Memory B cell (primary cell): Measurements from ENCODE around the gene GTF3C5.
"Not testable (repeated sequence)": the region's sequence is repeated elsewhere in the genome, so short reads cannot be mapped to it uniquely, and the experiment has no call there.

ENCODE experiments used
- ATAC-seq: fragments of 150-1000 bp; cut with Tn5 transposase; 2 replicates; pipeline ENCODE4 v1.10.0; 2021; ENCODE audit warnings: low read depth, mild to moderate bottlenecking, moderate library complexity
- DNase-seq, 2 donors: peaks; one replicate each; pipeline ENCODE4 v3.0.0; 2022; ENCODE audit warnings: low spot score in 2 of 2
- H3K27ac Mint-ChIP-seq: one replicate; pipeline ENCODE4 v1.8.0; 2022; ENCODE audit warnings: mild to moderate bottlenecking, moderate library complexity, mixed read lengths
- H3K27me3 Mint-ChIP-seq: one replicate; pipeline ENCODE4 v1.8.0; 2022; ENCODE audit warnings: mixed read lengths
- H3K36me3 Mint-ChIP-seq: one replicate; pipeline ENCODE4 v1.8.0; 2022; ENCODE audit warnings: mild to moderate bottlenecking, mixed read lengths
- H3K4me1 Mint-ChIP-seq: one replicate; pipeline ENCODE4 v1.8.0; 2022; ENCODE audit warnings: mixed read lengths
- H3K4me3 Mint-ChIP-seq: one replicate; pipeline ENCODE4 v1.8.0; 2022; ENCODE audit warnings: mild to moderate bottlenecking, moderate library complexity, mixed read lengths
- H3K9me3 Mint-ChIP-seq: one replicate; pipeline ENCODE4 v1.8.0; 2022; ENCODE audit warnings: mixed read lengths

The GTF3C5 gene

GRCh38 chr9:133058550-133059320 lies 27.9 kb downstream of the GTF3C5 start:
- Mint-ChIP-seq H3K27ac (no peak overlapping the region), H3K36me3 (peaks cover 18% of the 10 kb centered on the region), H3K4me1 (peaks cover 8% of the 10 kb centered on the region), H3K9me3 (no peaks in the 10 kb centered on the region), H3K4me3 (no peak overlapping the region), H3K27me3 (no peaks in the 10 kb centered on the region)
- ATAC-seq (no peak), DNase-seq (no peak)

- H3K4me1 Mint-ChIP-seq: peaks cover 8% of the 10 kb centered on the region
- no peak overlapping the region for H3K4me3 Mint-ChIP-seq
- no peak overlapping the region for H3K27ac Mint-ChIP-seq
- ATAC-seq (no peak), DNase-seq (no peak)
- H3K36me3 Mint-ChIP-seq: peaks cover 12% of the 10 kb centered on the region
- no peaks in the 10 kb centered on the region for H3K9me3 Mint-ChIP-seq
- H3K27me3 Mint-ChIP-seq: no peaks in the 10 kb centered on the region
Observed at GRCh38 chr9:133059623-133060022, 28.8 kb downstream of the GTF3C5 start.

- no peak for ATAC-seq
- no peak overlapping the region for H3K27ac Mint-ChIP-seq
- H3K4me3 Mint-ChIP-seq: no peak overlapping the region
- no peaks in the 10 kb centered on the region for H3K9me3 Mint-ChIP-seq
- H3K27me3 Mint-ChIP-seq: no peaks in the 10 kb centered on the region
- DNase-seq: no peak
- H3K4me1 Mint-ChIP-seq: peaks cover 8% of the 10 kb centered on the region
- peaks cover 12% of the 10 kb centered on the region for H3K36me3 Mint-ChIP-seq
Observed at GRCh38 chr9:133060417-133060841, 29.6 kb downstream of the GTF3C5 start.

GRCh38 chr9:133061019-133061763 lies 30.4 kb downstream of the GTF3C5 start:
- H3K4me1 Mint-ChIP-seq, H3K27me3 Mint-ChIP-seq, H3K4me3 Mint-ChIP-seq, H3K9me3 Mint-ChIP-seq, H3K27ac Mint-ChIP-seq, ATAC-seq, H3K36me3 Mint-ChIP-seq, DNase-seq: not testable (repeated sequence)

- not testable (repeated sequence) for H3K27ac Mint-ChIP-seq, ATAC-seq, H3K4me3 Mint-ChIP-seq, H3K36me3 Mint-ChIP-seq, H3K27me3 Mint-ChIP-seq, DNase-seq, H3K9me3 Mint-ChIP-seq, H3K4me1 Mint-ChIP-seq
Observed at GRCh38 chr9:133061764-133062145, 31.0 kb downstream of the GTF3C5 start, which contains the start of gene CEL. TSS of gene CEL (plus strand) at chr9:133061981. CDS start at chr9:133062003, 22 bp downstream.

GRCh38 chr9:133062569-133062968 lies 31.8 kb downstream of the GTF3C5 start:
- not testable (repeated sequence) for H3K4me3 Mint-ChIP-seq, DNase-seq, H3K4me1 Mint-ChIP-seq, H3K27me3 Mint-ChIP-seq, ATAC-seq, H3K9me3 Mint-ChIP-seq, H3K36me3 Mint-ChIP-seq, H3K27ac Mint-ChIP-seq

GRCh38 chr9:133063159-133063499 lies 32.3 kb downstream of the GTF3C5 start:
- no peaks in the 10 kb centered on the region for H3K9me3 Mint-ChIP-seq
- H3K27ac Mint-ChIP-seq: no peak overlapping the region
- H3K4me3 Mint-ChIP-seq: no peak overlapping the region
- peaks cover 8% of the 10 kb centered on the region for H3K4me1 Mint-ChIP-seq
- H3K27me3 Mint-ChIP-seq: no peaks in the 10 kb centered on the region
- H3K36me3 Mint-ChIP-seq: peaks cover 2% of the 10 kb centered on the region
- no peak for ATAC-seq
- DNase-seq: no peak

- H3K27me3 Mint-ChIP-seq: no peaks in the 10 kb centered on the region
- no peak overlapping the region for H3K4me3 Mint-ChIP-seq
- DNase-seq: no peak
- no peaks in the 10 kb centered on the region for H3K9me3 Mint-ChIP-seq
- H3K27ac Mint-ChIP-seq: no peak overlapping the region
- no peak for ATAC-seq
- peaks cover 8% of the 10 kb centered on the region for H3K4me1 Mint-ChIP-seq
- H3K36me3 Mint-ChIP-seq: peaks cover 2% of the 10 kb centered on the region
Observed at GRCh38 chr9:133063500-133064231, 32.9 kb downstream of the GTF3C5 start.

GRCh38 chr9:133064241-133065069 lies 33.7 kb downstream of the GTF3C5 start:
- Mint-ChIP-seq H3K9me3 (no peaks in the 10 kb centered on the region), H3K4me1 (peaks cover 8% of the 10 kb centered on the region), H3K27ac (no peak overlapping the region), H3K36me3 (no peaks in the 10 kb centered on the region), H3K4me3 (no peak overlapping the region), H3K27me3 (no peaks in the 10 kb centered on the region)
- ATAC-seq (no peak), DNase-seq (no peak)

GRCh38 chr9:133065070-133065388 lies 34.2 kb downstream of the GTF3C5 start:
- ATAC-seq (no peak), DNase-seq (no peak)
- Mint-ChIP-seq H3K27me3 (no peaks in the 10 kb centered on the region), H3K27ac (no peak overlapping the region), H3K36me3 (no peaks in the 10 kb centered on the region), H3K9me3 (no peaks in the 10 kb centered on the region), H3K4me3 (no peak overlapping the region), H3K4me1 (peaks cover 3% of the 10 kb centered on the region)

- Mint-ChIP-seq H3K36me3 (no peaks in the 10 kb centered on the region), H3K27ac (no peak overlapping the region), H3K4me1 (no peaks in the 10 kb centered on the region), H3K9me3 (no peaks in the 10 kb centered on the region), H3K4me3 (no peak overlapping the region), H3K27me3 (no peaks in the 10 kb centered on the region)
- no peak for ATAC-seq
- DNase-seq: no peak
Observed at GRCh38 chr9:133066181-133066983, 35.6 kb downstream of the GTF3C5 start.

- Mint-ChIP-seq H3K4me3 (no peak overlapping the region), H3K36me3 (no peaks in the 10 kb centered on the region)
- DNase-seq: no peak
Observed at GRCh38 chr9:133067006-133067405, 36.2 kb downstream of the GTF3C5 start.

GRCh38 chr9:133067813-133068212 lies 37.0 kb downstream of the GTF3C5 start:
- Mint-ChIP-seq H3K9me3 (no peaks in the 10 kb centered on the region), H3K27me3 (no peaks in the 10 kb centered on the region), H3K36me3 (no peaks in the 10 kb centered on the region), H3K27ac (no peak overlapping the region), H3K4me3 (no peak overlapping the region), H3K4me1 (no peaks in the 10 kb centered on the region)
- no peak for DNase-seq
- no peak for ATAC-seq

More at GRCh38 chr9:133067006-133067405, 36.2 kb downstream of the GTF3C5 start:
- ATAC-seq: no peak
- Mint-ChIP-seq H3K9me3 (no peaks in the 10 kb centered on the region), H3K4me1 (no peaks in the 10 kb centered on the region), H3K27me3 (no peaks in the 10 kb centered on the region), H3K27ac (no peak overlapping the region)
